ENCODE measurements around the gene GOLGA2. TPM values are rescaled to one million over a fixed set of nuclear protein-coding genes. Genes with fewer than 3 reads are reported as not detected.
A peak's percentile ranks its signal among the peaks of the same experiment; 100 is the strongest.

The GOLGA2 gene
- total RNA-seq, 3 donors from 2014 or later = 87.7 to 121 (median 97.5) TPM

DNA sequence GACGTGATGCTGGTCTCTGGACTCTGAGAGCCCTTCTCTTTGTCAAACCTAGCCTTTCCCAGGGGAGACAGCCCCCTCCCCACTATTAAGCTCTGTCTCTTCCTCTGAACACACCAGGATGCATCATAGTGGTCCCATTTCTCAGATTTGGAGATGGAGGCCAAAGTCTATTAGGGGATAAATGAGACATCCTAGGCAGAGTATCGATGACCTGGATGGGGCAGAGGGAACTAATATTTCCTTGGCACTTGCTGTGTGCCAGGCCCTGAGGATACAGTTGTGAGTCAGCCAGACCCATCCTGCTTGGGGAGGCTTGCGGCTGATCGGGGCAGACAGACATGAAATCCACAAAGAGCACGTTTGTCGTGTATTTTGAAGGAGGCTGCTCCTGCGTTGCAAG, 67.4 kb downstream of the GOLGA2 start:
- Histone ChIP-seq H3K36me3 (no peaks in the 10 kb centered on the region), H3K4me3 (no peak overlapping the region), H3K27ac (no peak overlapping the region), H3K27me3 (no peaks in the 10 kb centered on the region), H3K4me1 (no peaks in the 10 kb centered on the region), H3K9me3 (no peaks in the 10 kb centered on the region)
- TF ChIP-seq POLR2AphosphoS5 (IDR thresholded peaks at IDR 0.05) (no peak), POLR2A (IDR thresholded peaks at IDR 0.05) (no peak)
- TF ChIP-seq, protein P1, sequence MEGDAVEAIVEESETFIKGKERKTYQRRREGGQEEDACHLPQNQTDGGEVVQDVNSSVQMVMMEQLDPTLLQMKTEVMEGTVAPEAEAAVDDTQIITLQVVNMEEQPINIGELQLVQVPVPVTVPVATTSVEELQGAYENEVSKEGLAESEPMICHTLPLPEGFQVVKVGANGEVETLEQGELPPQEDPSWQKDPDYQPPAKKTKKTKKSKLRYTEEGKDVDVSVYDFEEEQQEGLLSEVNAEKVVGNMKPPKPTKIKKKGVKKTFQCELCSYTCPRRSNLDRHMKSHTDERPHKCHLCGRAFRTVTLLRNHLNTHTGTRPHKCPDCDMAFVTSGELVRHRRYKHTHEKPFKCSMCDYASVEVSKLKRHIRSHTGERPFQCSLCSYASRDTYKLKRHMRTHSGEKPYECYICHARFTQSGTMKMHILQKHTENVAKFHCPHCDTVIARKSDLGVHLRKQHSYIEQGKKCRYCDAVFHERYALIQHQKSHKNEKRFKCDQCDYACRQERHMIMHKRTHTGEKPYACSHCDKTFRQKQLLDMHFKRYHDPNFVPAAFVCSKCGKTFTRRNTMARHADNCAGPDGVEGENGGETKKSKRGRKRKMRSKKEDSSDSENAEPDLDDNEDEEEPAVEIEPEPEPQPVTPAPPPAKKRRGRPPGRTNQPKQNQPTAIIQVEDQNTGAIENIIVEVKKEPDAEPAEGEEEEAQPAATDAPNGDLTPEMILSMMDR (IDR thresholded peaks at IDR 0.05) = no peak
- no peak for DNase-seq (ENCODE audit: low spot score in 2 of 2)
- intact Hi-C loops (cut with DNase I; ENCODE audit: low total_unique reads) = no loop called here

DNA sequence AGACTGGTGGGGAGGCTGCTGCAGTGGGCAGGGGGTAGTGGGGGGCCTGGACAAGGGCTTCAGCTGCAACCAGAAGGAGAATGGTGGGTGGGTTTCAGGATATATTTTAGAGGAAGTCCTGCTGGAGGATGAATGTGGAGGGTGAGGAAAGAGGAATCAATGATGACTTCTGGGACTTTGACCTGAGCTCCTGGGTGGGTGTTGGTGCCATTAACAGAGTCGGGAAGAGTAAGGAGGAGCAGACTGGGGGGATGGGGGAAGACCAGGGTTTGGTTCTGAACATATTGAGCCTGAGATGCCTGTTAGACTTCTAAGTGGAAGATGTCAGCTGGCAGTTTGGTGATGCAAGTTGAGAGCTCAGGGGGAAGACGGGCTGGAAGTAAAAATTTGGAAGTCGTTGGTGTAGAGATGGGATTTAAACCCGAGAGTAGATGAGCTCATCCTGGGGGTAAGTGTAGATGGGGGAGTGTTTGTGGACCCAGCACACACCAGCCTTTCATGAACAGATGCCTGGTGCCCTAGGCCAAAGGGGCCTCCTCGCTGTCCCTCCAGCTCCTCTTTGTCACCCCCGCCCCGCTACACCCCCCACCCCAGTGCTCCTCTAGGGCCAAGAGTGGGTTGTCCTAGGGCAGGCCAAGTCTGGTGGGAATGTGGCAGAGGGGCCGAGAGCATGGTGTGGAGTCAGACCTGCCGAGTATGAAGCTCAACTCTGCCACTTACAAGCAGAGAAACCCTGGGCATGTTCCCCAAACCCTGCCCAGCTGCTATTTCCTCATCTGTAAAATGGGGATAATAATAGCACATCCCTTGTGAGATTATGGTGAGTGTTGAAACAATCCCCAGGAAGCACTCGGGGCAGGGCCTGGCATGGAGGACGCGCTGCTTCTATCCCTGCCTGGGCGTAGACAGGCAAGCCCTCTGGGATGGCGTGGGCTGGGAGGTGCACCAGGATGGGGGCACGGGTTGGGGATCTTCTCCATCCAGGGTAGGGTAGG, 68.6 kb downstream of the GOLGA2 start:
- no peak for DNase-seq (ENCODE audit: low spot score in 2 of 2)
- Histone ChIP-seq H3K4me3 (no peak overlapping the region), H3K9me3 (no peaks in the 10 kb centered on the region), H3K36me3 (no peaks in the 10 kb centered on the region), H3K4me1 (no peaks in the 10 kb centered on the region), H3K27me3 (no peaks in the 10 kb centered on the region), H3K27ac (peak overlapping the region in 1 of 2 donors; percentile 40)
- intact Hi-C loops (cut with DNase I; ENCODE audit: low total_unique reads) = no loop called here
- TF ChIP-seq POLR2A (IDR thresholded peaks at IDR 0.05) (no peak), POLR2AphosphoS5 (IDR thresholded peaks at IDR 0.05) (no peak)
- TF ChIP-seq, protein P1 (IDR thresholded peaks at IDR 0.05) = no peak

DNA sequence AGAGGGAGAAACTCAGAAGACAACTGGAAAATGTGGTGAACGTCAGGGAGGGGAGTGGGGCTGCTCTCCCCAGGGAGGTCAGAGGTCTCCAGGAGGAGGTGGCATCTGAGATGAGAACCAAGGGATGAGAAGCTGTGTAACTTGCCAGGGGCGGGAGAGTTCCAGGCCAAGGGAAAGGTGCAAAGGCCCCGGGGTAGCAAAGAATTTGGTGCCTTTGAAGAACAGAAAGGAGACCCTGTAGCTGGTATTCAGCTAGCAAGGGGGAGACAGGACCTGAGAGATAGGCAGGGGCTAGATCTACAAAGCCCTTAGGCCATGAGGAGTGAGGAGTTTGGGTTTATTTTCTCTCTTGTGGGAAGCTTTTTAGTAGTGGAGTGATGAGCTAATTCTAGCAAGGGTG, 69.3 kb downstream of the GOLGA2 start:
- Histone ChIP-seq H3K27me3 (no peaks in the 10 kb centered on the region), H3K4me3 (no peak overlapping the region), H3K9me3 (no peaks in the 10 kb centered on the region), H3K27ac (no peak overlapping the region), H3K4me1 (no peaks in the 10 kb centered on the region), H3K36me3 (no peaks in the 10 kb centered on the region)
- intact Hi-C loops (cut with DNase I; ENCODE audit: low total_unique reads) = no loop called here
- no peak for TF ChIP-seq POLR2AphosphoS5 (IDR thresholded peaks at IDR 0.05)
- TF ChIP-seq, protein P1 (IDR thresholded peaks at IDR 0.05) = no peak
- no peak for TF ChIP-seq POLR2A (IDR thresholded peaks at IDR 0.05)
- no peak for DNase-seq (ENCODE audit: low spot score in 2 of 2)

Other genes with a start within 250 kb of the GOLGA2 start
- 10 to 100 TPM in 2 of 3 donors, 1 to 10 TPM in 1; 8.8 to 13.1 (median 11.9) TPM for gene NAIF1, start 208.7 kb downstream of the GOLGA2 start, total RNA-seq
- gene SLC25A25, start 207.8 kb downstream of the GOLGA2 start, total RNA-seq = 10 to 100 TPM; 27.2 to 43.9 (median 33.1) TPM
- 10 to 100 TPM; 35.7 to 86.9 (median 55.0) TPM for gene PTGES2, start 148.3 kb downstream of the GOLGA2 start, total RNA-seq
- 10 to 100 TPM in 2 of 3 donors, not detected in 1; 38.5 to 42.3 TPM for gene LCN2, start 126.6 kb downstream of the GOLGA2 start, total RNA-seq
- gene BBLN, start 115.7 kb downstream of the GOLGA2 start, total RNA-seq = 100 to 1,000 TPM; 144 to 232 (median 152) TPM
- 10 to 100 TPM; 54.1 to 71.8 (median 58.4) TPM for gene CIZ1, start 84.4 kb downstream of the GOLGA2 start, total RNA-seq
- gene DNM1, start 72.6 kb downstream of the GOLGA2 start, total RNA-seq = 10 to 100 TPM; 11.3 to 36.0 (median 12.5) TPM
- 10 to 100 TPM; 25.8 to 39.7 (median 31.4) TPM for gene SWI5, start 269 bp upstream of the GOLGA2 start, total RNA-seq
- gene TRUB2, start 46.4 kb upstream of the GOLGA2 start, total RNA-seq = 10 to 100 TPM; 11.8 to 19.8 (median 18.0) TPM
- gene COQ4, start 46.8 kb upstream of the GOLGA2 start, total RNA-seq = 10 to 100 TPM; 30.2 to 59.7 (median 46.2) TPM
- gene SLC27A4, start 64.5 kb upstream of the GOLGA2 start, total RNA-seq = 10 to 100 TPM; 11.3 to 18.7 (median 15.8) TPM
- gene URM1, start 95.4 kb upstream of the GOLGA2 start, total RNA-seq = 10 to 100 TPM; 21.3 to 24.1 (median 23.8) TPM
- gene CERCAM, start 144.8 kb upstream of the GOLGA2 start, total RNA-seq = 10 to 100 TPM; 19.8 to 47.5 (median 30.5) TPM
- 10 to 100 TPM; 23.1 to 27.9 (median 25.1) TPM for gene ODF2, start 180.0 kb upstream of the GOLGA2 start, total RNA-seq
- gene GLE1, start 228.7 kb upstream of the GOLGA2 start, total RNA-seq = 10 to 100 TPM; 22.9 to 31.9 (median 26.7) TPM